K562 (cell line): ENCODE data around the gene RITA1. TPM values are rescaled to one million over a fixed set of nuclear protein-coding genes. Genes with fewer than 3 reads are reported as not detected.

Experiments
- ATF3 ChIP-seq, 2 experiments: fragments of 450-650 bp in 1 of 2; sonication (generic) in 1 of 2; formaldehyde crosslinking in 1 of 2; IDR thresholded peaks in 1 of 2; conservative IDR thresholded peaks in 1 of 2; 2 replicates each; pipeline versions ENCODE4 v1.6.1 to v1.8.1; 2016 to 2023; ENCODE audit warnings: mild to moderate bottlenecking in 2 of 2, moderate library complexity in 2 of 2, inconsistent platforms in 1 of 2, missing genetic modification reagents in 1 of 2
- C11orf30 ChIP-seq: fragments of 450-650 bp; IDR thresholded peaks from 2 replicates; pipeline ENCODE4 v1.6.1; 2016; ENCODE audit warnings: low read depth, mild to moderate bottlenecking
- CEBPB ChIP-seq: fragments of 450-650 bp; IDR thresholded peaks from 2 replicates; pipeline ENCODE4 v1.6.1; 2016; ENCODE audit warnings: missing genetic modification characterization, missing compliant biosample characterization
- CEBPG ChIP-seq, 3 experiments: fragments of 200-800 bp in 1 of 3; sonication (Bioruptor generic) in 1 of 3; sonication (generic) in 1 of 3; formaldehyde crosslinking in 1 of 3; IDR thresholded peaks in 2 of 3; conservative IDR thresholded peaks in 1 of 3; 2 replicates each; pipeline versions ENCODE4 v1.6.1 to v1.8.0; 2016 to 2022; ENCODE audit warnings: missing compliant biosample characterization in 2 of 3, missing genetic modification characterization in 2 of 3, mild to moderate bottlenecking in 1 of 3, missing genetic modification reagents in 1 of 3
- GTF3C2 ChIP-seq: IDR thresholded peaks from 3 replicates; pipeline ENCODE4 v1.6.1; 2011; ENCODE audit warnings: borderline replicate concordance, mild to moderate bottlenecking, moderate library complexity; ENCODE audit not compliant: insufficient read length; ENCODE audit errors: extremely low read depth
- MAFK ChIP-seq: IDR thresholded peaks from 2 replicates; pipeline ENCODE4 v1.6.1; 2011; ENCODE audit warnings: low read length, improper control_type of control experiment
- NR2C1 ChIP-seq, 2 experiments: fragments of 450-650 bp; IDR thresholded peaks; 2 replicates each; pipeline ENCODE4 v1.6.1; 2017; ENCODE audit warnings: mild to moderate bottlenecking in 2 of 2, antibody characterized with exemption in 1 of 2, inconsistent platforms in 1 of 2, missing compliant biosample characterization in 1 of 2, missing genetic modification characterization in 1 of 2
- NR2C2 ChIP-seq, 2 experiments: fragments of 200-800 bp in 1 of 2; sonication (Bioruptor generic) in 1 of 2; sonication (generic) in 1 of 2; formaldehyde crosslinking in 1 of 2; IDR thresholded peaks; 2 replicates each; pipeline versions ENCODE4 v1.6.1 to v1.8.0; 2016 to 2022; ENCODE audit warnings: mild to moderate bottlenecking in 1 of 2, missing compliant biosample characterization in 1 of 2, missing genetic modification characterization in 1 of 2, missing genetic modification reagents in 1 of 2
- PRPF4 ChIP-seq: fragments of 200-400 bp; formaldehyde crosslinking; IDR thresholded peaks from one replicate; pipeline ENCODE4 v1.6.1; 2017; ENCODE audit warnings: low read length, low read depth, mild to moderate bottlenecking; ENCODE audit not compliant: insufficient read depth, poor library complexity, severe bottlenecking
- PTRF ChIP-seq: fragments of 450-650 bp; IDR thresholded peaks from 2 replicates; pipeline ENCODE4 v1.6.1; 2016; ENCODE audit warnings: mild to moderate bottlenecking, missing genetic modification characterization, missing compliant biosample characterization
- PURB ChIP-seq: sonication (generic); formaldehyde crosslinking; IDR thresholded peaks from 2 replicates; pipeline ENCODE4 v1.9.0; 2021; ENCODE audit warnings: low read depth, mild to moderate bottlenecking, missing genetic modification reagents
- SAP30 ChIP-seq: fragments of 200-600 bp; sonication (generic); IDR thresholded peaks from 2 replicates; pipeline ENCODE4 v1.6.1; 2012; ENCODE audit warnings: borderline replicate concordance, low read depth, mild to moderate bottlenecking, moderate library complexity, low read length, control low read depth, inconsistent platforms; ENCODE audit not compliant: insufficient read depth, poor library complexity, severe bottlenecking
- SMARCA5 ChIP-seq: fragments of 450-650 bp; IDR thresholded peaks from 2 replicates; pipeline ENCODE4 v1.6.1; 2016
- TEAD4 ChIP-seq, 2 experiments: sonication (generic) in 1 of 2; formaldehyde crosslinking in 1 of 2; IDR thresholded peaks; 2 replicates each; pipeline versions ENCODE4 v1.6.1 to v1.8.0; 2012 to 2022; ENCODE audit warnings: borderline replicate concordance in 1 of 2, inconsistent platforms in 1 of 2, low read length in 1 of 2, mild to moderate bottlenecking in 1 of 2, missing genetic modification reagents in 1 of 2
- ZNF175 ChIP-seq: fragments of 200-800 bp; sonication (Bioruptor generic); IDR thresholded peaks from 2 replicates; pipeline ENCODE4 v1.6.1; 2016; ENCODE audit warnings: low read depth, mild to moderate bottlenecking, missing genetic modification characterization, missing compliant biosample characterization
- ZNF347 ChIP-seq: fragments of 450-650 bp; formaldehyde crosslinking; IDR thresholded peaks from 2 replicates; pipeline ENCODE4 v1.4.0; 2020; ENCODE audit warnings: low read depth, mild to moderate bottlenecking, moderate library complexity
- polyA plus RNA-seq, 8 experiments: library from polyadenylated mRNA; depleted of rRNA in 4 of 8; stranded (reverse) in 5 of 8; unstranded in 3 of 8; fragments of >200 nt; fragmentation: Nextera tagmentation in 2 of 8; fragmentation: Illumina TruSeq in 1 of 8; extraction: Ambion mirVana in 2 of 8; extraction: Trizol in 1 of 8; gene quantifications; 2 replicates each; pipeline versions ENCODE4 v1.2.1 to v1.2.3, GENCODE V29; 2011 to 2014; ENCODE audit warnings: inconsistent platforms in 1 of 8, missing spikeins in 1 of 8
- total RNA-seq, 7 experiments: library from RNA; depleted of rRNA in 6 of 7; stranded (reverse); fragments of >200 nt in 6 of 7; fragmentation: Illumina TruSeq in 2 of 7; extraction: Trizol in 2 of 7; gene quantifications; 2 replicates each; pipeline versions ENCODE4 v1.2.1 to v1.2.3, GENCODE V29; 2011 to 2021; ENCODE audit warnings: low replicate concordance in 1 of 7
- TF ChIP-seq, protein P1 (sequence below), 2 experiments: fragments of 250-450 bp in 1 of 2; fragments of 450-650 bp in 1 of 2; sonication (Bioruptor Pico) in 1 of 2; IDR thresholded peaks; 2 replicates each; pipeline versions ENCODE4 v1.6.1 to v1.8.0; 2016 to 2021; ENCODE audit warnings: mild to moderate bottlenecking in 2 of 2, moderate library complexity in 2 of 2, missing compliant biosample characterization in 1 of 2, missing genetic modification characterization in 1 of 2

The RITA1 gene
- total and polyA plus RNA-seq, 9 of the 15 experiments (the other 6 are each of a cell fraction or from before 2014, with no cell fraction given): 2.8 to 40.4 (median 18.0) TPM

DNA sequence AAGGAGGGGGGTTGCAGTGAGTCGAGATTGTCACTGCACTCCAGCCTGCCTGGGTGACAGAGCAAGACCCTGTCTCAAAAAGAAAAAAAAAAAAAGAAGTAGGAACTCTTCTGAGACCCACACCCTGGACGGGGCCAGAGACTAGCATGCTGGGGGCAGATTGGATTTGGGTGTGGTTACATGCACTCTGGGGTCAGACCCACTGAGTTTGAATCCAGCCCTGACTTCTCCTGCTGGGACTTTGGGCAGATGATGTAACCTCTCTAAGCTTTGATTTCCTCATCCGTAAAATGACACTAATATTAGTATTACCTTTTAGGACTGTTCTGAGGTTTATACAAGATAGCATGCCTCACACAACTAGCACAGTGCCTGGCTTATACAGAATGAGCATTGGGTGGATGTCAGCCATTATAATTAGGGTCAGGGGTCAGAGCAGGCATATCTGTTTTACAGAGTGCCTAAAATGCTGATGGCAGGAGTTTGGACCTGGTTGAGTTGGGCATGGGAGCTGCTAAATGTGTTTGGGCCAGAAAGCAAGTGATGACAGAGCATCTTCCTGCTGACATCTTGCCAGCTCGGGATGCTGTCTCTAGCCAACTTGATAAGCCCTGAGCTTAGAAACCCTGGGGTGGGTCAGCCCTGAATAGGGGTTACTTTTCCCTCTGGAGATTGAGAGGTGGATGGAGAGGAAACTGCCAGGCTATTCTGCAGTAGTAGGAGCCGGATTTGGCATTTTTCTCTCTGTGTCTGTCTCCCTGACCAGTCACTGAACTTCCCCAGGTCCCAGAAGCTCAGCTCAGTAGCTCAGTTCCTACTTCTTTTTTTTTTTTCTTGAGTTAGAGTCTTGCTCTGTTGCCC is 51.2 kb downstream of the RITA1 start (continued):
- TF ChIP-seq GTF3C2 (no peak), PRPF4 (no peak), CEBPB (0 out of 2 replicates have a peak, but pooled peaks have one; percentile 13), MAFK (peak; percentile 10; the same call in 1 of the 2 replicates), PTRF (tag) (no peak), NR2C1 (IDR thresholded peaks at IDR 0.05) (0 out of 2 replicates have a peak, but pooled peaks have one; percentile 28), NR2C1 (tag; IDR thresholded peaks at IDR 0.05) (peak; percentile 72), NR2C2 (CRISPR knock-in tag; IDR thresholded peaks at IDR 0.05) (no peak), NR2C2 (tag; IDR thresholded peaks at IDR 0.05) (peak; percentile 31; the same call in 1 of the 2 replicates), ZNF347 (CRISPR knock-in tag) (no peak), C11orf30 (peak; percentile 45; the same call in 1 of the 2 replicates), ZNF175 (no peak), TEAD4 (IDR thresholded peaks at IDR 0.05; ENCODE audit: low read length) (no peak), TEAD4 (CRISPR knock-in tag; IDR thresholded peaks at IDR 0.05; ENCODE audit: borderline replicate concordance) (no peak), PURB (CRISPR knock-in tag) (no peak), SAP30 (no peak), ATF3 (IDR thresholded peaks at IDR 0.05) (peak; percentile 50), ATF3 (CRISPR knock-in tag; conservative IDR thresholded peaks at IDR 0.05) (no peak), SMARCA5 (no peak), CEBPG (CRISPR knock-in tag; IDR thresholded peaks at IDR 0.05) (no peak), CEBPG (tag; conservative IDR thresholded peaks at IDR 0.05 in 1 of 2, IDR thresholded peaks at IDR 0.05 in 1 of 2) (peak in 1 of 2 experiments; percentile 41; a peak in 1 of 4 replicates)
- TF ChIP-seq, protein P1, sequence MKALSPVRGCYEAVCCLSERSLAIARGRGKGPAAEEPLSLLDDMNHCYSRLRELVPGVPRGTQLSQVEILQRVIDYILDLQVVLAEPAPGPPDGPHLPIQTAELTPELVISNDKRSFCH (CRISPR knock-in tag; IDR thresholded peaks at IDR 0.05): no peak
- TF ChIP-seq, protein P1 (tag; IDR thresholded peaks at IDR 0.05): peak; percentile 11; the same call in 1 of the 2 replicates
